GM12892 (cell line): ENCODE measurements around the gene CAMK2N2.

Experiments
- DNase-seq: peaks from one replicate; pipeline ENCODE4 v3.0.0; 2011; ENCODE audit not compliant: insufficient read length
- FAIRE-seq: peaks from 2 replicates; lab custom pipeline; 2011; peaks lifted over from hg19 to GRCh38; lab: Jason Lieb, UNC
- POLR2A ChIP-seq: IDR thresholded peaks from 2 replicates; pipeline ENCODE4 v1.6.1; 2011; ENCODE audit warnings: low read depth, low read length, control low read depth
- POLR2AphosphoS5 ChIP-seq: IDR thresholded peaks from 2 replicates; pipeline ENCODE4 v1.6.1; 2011; ENCODE audit warnings: low read depth, low read length, control low read depth
- TAF1 ChIP-seq: IDR thresholded peaks from 2 replicates; pipeline ENCODE4 v1.6.1; 2011; ENCODE audit warnings: low read depth, mild to moderate bottlenecking, control low read depth, low read length, borderline replicate concordance

Gene CAMK2N2

DNA sequence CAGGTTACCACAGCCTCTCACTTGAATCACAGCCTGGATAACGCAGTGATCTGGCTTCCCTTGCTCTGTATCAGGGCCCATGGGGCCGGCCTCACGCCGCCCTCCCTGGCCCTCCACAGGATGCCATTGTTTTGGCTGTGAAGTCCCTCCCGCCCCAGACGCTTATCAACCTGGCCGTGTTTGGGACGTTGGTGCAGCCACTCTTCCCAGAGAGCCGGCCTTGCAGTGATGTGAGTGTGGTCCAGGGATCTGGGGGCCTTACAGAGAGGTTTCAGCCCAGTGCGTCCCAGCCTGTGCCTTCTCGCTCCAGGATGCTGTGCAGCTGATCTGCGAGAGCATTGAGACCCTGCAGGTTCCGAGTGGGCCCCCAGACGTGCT, 25.3 kb downstream of the CAMK2N2 start:
- TF ChIP-seq POLR2AphosphoS5 (no peak), POLR2A (no peak), TAF1 (no peak)
- no peak for DNase-seq
- FAIRE-seq, result no peak

DNA sequence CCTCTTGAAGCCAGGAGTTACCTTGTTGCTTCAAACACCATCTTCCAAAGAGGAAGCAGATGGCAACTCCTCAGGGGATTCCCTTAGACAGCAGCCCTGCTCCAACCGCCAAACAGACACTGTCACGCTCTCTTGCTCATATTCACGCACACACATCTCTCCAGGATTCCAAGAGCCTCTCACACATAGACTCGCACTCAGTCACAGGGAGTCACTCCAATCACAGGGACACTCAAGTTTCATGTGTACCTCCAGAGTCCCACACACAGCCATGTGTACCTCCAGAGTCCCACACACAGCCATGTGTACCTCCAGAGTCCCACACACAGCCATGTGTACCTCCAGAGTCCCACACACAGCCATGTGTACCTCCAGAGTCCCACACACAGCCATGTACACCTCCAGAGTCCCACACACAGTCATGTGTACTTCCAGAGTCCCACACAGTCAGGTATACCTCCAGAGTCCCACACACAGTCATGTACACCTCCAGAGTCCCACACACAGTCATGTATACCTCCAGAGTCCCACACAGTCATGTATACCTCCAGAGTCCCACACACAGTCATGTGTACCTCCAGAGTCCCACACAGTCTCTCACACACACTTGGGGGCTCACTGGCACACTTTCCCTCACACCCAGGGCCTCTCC, 25.8 kb downstream of the CAMK2N2 start:
- DNase-seq (no peak), FAIRE-seq (no peak)
- TF ChIP-seq POLR2A (no peak), POLR2AphosphoS5 (no peak), TAF1 (no peak)

DNA sequence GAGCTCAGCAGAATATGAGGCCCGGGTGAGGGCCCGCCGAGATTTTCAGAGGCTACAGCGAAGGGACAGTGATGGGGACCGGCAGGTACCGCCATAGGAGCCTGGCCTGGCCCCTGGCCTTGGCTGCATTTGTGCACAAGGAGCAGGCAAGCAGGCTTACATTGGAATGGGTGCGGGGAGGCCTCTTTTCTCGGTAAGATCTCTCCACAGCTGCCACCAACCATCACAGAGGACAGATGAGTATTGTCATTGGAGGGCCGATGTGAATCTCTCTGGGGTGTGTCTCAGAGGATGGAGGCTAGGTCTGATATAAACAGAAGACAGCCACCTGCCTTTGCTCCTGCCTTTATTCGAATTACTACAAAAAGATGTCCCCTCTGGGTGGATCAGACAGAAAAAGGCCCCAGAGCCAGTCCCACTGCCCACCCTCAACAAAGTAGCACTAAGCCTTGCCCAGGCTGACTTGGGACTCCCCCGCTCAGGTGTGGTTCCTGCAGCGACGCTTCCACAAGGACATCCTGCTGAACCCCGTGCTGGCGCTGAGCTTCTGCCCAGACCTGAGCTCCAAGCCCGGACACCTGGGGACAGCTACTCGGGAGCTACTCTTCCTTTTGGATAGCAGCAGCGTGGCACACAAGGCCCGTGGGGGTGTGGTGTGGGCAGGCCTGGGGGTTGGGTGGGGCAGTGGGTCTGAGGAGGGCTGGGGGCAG, 26.5 kb downstream of the CAMK2N2 start:
- TF ChIP-seq POLR2A (no peak), TAF1 (no peak), POLR2AphosphoS5 (no peak)
- no peak for FAIRE-seq
- no peak for DNase-seq

DNA sequence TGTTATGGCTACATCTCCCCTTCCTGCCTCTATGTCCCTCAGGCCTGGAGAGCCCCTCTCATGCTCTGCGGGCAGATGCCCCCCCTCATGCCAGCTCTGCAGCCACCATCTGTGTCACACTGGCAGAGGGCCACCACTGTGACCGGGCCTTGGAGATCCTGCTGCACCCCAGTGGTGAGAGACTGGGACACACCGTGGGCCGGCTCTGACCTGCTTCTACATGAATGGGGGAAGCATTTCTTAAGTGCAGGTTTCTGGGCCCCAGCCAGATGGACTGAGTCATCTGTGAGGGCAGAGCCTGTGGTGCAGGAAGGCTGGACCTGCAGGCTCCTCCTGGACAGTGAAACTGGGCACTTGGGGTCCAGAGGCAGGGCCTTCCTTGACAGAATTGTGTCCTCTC, 27.1 kb downstream of the CAMK2N2 start:
- FAIRE-seq (no peak), DNase-seq (no peak)
- no peak for TF ChIP-seq POLR2A
- TF ChIP-seq POLR2AphosphoS5, result no peak
- no peak for TF ChIP-seq TAF1

DNA sequence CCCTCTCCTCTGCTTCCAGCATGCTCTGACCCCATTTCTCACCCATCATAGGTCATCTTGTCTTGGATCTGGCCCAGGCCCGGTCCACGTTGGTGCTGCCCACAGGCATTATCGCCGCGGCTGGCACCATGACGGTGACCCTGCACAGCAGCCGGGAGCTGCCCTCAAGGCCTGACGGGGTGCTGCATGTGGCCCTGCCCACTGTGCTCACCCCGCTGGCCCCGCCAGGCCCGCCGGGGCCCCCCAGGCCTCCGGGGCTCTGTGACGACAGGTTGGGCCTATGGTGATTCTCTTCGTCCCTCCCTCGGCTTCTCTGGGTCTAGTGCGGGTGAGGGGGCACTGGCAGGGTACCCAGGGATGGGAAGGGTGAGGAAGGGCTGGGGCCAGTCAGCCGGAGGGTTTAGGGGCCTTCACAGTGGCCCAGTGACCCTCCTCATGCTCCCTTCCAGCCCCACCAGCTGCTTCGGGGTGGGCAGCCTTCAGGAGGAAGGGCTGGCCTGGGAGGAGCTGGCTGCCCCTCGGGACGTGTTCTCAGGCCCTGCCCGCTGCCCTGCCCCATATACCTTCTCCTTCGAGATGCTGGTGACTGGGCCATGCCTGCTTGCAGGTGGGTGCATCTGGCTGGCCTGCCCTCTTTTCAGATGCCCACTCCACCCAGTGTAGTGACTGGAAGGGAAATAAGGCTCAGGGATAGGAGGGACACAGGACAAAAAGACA, 28.1 kb downstream of the CAMK2N2 start:
- no peak for FAIRE-seq
- TF ChIP-seq TAF1 (no peak), POLR2AphosphoS5 (no peak)
- no peak for DNase-seq

DNA sequence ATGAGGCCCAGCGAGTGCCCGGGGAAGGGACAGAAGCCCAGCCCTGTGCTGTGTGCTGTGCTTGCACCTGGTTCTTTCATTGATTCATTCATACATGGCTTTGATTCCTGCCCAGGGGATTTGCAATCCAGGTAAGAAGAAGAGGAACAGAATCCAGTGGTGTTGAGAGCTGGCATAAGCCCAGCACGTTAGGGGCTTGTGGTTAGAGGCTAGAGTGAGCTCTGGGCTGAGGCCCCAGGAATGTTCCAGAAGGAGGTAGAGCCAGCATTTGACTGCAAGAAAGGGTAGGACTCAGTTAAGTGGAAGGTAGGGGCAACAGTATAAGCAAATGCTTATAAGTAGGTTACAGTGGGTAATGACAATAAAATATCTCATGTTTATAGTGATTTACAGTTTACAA, 29.7 kb downstream of the CAMK2N2 start:
- FAIRE-seq (no peak), DNase-seq (no peak)
- TF ChIP-seq POLR2A, result no peak
- no peak for TF ChIP-seq TAF1
- no peak for TF ChIP-seq POLR2AphosphoS5

DNA sequence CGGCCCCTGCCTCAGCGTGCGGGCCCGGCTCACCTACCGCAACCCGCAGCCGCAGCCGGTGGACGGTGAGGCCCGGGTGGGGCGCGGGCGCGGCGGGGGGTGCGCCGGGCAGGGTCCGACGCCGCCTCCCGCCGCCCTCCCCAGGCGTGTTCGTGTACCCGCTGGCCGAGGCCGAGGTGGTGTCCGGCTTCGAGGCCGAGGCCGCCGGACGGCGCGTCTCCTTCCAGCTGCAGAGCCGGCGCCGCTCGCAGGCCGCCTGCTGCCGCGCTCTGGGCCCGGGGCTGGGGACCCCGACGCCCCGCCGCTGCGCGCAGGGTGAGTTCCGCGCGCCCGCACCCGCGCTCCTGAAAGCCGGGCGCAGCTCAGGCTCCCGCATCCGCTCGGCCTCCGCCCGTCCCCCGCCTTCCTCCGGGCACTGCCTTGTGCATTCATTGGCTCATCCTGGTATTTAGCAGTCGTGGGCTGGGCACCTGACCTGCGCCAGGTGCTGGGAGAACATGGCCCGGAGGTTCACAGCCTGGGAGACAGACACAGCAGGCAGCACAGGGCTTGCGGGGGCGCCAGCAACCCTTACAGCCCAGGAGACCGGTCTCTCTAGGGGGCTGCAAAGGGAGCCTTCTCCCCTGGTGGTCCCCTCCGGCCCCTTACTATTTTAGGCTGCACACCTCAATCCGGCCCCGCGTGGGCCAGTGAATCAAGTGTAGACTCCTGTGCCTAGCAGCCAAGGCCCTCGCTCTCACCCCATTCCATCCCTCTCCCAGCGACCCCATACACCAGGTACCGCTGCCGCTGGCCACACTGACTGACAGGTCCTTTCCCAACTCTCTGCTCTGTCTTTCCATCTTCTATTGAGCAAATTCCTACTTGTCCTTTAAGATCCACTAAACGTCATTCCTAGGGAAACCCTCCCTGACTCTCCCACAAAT, 30.5 kb downstream of the CAMK2N2 start:
- DNase-seq (no peak), FAIRE-seq (no peak)
- TF ChIP-seq POLR2AphosphoS5 (no peak), TAF1 (no peak), POLR2A (no peak)

DNA sequence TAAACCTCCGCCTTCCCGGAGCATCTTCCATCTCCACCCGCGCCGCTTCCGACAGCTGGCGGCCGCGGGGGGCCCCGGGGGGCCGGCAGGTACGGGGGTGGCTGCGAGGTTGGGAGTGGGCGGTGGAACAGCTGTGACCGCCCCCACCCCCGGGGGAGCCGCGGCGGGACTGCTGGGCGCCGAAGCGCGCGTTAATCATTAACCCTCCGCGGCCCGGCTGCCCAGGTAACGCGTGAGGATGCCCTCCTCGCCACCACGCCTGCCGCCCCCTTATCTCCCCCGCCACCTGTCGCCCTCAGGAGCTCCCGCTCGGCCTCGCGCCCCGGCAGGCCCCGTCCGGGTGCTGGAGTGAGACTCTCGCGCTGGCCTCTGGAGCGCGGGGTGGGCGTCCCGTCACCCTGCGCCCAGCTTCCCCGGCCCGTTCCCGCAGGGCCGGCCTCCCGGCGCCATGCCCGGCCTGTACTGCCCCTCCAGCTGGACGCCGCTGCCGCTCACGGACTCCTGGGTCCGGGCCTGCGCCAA, 31.2 kb downstream of the CAMK2N2 start:
- TF ChIP-seq POLR2A, result no peak
- FAIRE-seq (no peak), DNase-seq (no peak)

DNA sequence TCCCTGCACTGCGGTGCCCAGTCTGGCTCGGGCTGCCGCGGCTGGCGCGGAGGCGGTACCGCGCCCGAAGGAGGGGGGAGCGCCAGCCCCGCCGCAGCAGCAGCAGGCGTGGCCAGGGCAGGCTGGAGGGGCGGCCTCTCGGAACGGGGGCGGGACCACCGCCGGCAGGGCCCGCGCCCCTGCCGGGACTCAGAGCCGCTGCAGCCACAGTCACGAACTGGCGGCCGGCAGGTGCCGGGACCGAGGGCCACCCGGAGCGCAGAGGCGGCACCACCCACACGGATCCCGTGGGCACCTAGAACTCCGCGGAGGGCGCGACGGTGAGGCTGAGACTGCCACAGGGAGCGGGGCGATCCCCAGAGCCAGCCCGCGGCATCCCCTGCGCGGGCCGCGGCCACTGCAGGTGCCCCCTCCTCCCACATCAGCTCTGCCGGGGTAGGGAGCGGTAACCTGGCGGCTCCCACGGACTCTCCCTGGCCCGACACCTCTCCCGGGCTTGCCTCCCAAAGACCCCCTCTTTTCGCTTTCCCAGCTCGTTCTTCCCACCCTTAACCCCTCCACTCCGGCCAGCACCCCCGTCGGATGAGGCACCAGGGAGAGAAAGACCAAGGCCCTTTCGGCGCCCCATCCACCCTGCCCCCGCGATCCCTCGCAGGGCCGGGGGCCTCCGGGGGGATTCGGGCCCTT, 31.8 kb downstream of the CAMK2N2 start, which contains the start of gene VWA5B2:
VWA5B2 (plus strand) TSS at position 192 of the 687 bp plus-strand sequence. CDS start 944 bp downstream, outside the sequence.
- DNase-seq (peak; percentile 90), FAIRE-seq (no peak)
- TF ChIP-seq POLR2AphosphoS5, result no peak
- TF ChIP-seq TAF1, result no peak
- no peak for TF ChIP-seq POLR2A

DNA sequence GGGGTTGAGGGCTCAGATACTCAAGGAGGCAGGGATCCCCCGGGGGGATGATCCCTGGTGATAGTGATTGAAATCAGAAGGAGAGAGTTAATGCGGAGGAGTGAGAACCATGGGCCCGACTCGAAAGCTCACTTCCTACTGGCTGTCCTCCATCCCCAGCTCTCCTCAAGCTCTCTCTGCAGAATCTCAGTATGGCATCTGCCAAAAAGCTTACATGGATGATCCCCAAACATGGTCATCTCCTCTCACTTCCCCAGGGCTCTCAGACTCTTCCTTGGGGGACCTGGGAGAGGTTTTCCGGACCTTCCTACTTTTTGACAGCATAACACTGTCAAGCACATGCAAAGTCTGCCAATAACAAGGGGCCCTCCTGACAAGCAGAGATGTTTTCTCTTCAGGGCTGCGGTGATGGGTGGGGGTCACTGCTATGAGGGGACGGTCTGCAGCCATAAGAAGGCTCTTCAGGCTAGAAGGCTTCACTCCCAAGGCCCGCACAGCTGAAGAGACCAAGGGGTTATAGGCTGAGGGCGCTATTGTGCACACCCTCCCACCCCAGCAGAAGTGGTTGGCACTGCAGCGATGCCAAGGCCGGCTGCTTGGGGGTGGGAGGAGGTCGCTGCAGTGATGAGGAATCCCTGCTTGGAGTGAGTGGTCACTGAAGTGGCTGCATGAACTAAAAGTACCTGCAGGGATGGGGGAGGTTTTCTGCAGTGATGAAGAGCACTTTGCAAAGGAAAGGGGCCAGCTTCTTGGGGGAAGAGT, 32.8 kb downstream of the CAMK2N2 start:
- DNase-seq (no peak), FAIRE-seq (no peak)
- TF ChIP-seq POLR2A (no peak), TAF1 (no peak), POLR2AphosphoS5 (no peak)
